Measurements from ENCODE around the gene AHCYL2.

GRCh38 chr7:129258649-129259389, 34.0 kb downstream of the AHCYL2 start:
- TF ChIP-seq EP300 (IDR thresholded peaks at IDR 0.05; ENCODE audit: low read depth) (no peak), POLR2A (IDR thresholded peaks at IDR 0.05) (no peak)
